Measurements from ENCODE around the gene BCL2L11.

BCL2L11 gene

DNA sequence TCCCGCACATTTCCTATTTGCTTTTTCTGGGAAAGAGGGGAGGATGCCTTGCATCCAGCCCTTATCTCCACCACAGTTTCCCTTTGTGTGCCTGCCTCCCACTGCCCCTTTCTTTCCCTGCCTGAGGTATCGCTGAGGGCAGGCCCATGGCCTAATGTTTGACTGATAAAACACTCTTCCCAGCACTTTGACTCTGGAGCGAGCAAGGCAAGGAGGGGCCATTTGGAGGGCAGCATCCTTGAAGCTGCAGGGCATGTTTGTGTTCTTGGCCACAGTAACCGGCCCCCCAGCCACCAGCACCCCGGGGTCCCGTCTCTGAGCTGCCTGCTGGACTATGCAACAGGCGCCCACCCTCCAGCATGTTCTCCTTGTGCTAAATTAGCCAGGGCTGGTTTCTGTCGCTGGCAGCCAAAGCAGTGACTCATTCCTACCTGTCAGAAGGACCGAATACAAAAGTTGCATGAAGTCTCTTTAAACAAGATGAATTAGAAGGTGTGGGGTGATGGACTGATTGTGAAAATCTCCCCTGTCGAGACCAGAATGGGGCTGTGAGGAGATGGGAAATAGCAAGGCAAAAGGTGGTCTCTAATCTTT, 50.7 kb downstream of the BCL2L11 start:
- no peak for DNase-seq

DNA sequence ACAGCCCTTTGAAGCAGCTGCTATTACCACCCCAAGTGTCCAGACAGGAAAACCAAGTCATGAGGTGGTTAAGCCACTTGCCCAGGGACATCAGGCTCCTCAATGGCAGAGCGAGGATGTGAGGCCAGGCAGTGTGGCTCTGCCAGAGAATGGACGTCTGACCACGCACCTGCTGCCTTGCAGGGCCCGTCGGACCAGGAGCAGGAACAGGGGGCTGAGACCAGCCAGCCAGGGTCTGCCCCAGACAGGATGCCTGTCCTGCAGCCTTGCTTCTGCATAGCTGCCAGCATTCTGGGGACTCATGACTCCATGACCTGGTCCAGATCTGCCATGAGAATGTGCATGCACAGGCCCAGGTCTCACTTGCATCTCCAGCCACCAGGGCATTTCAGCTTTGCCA, 52.0 kb downstream of the BCL2L11 start:
- no peak for DNase-seq

DNA sequence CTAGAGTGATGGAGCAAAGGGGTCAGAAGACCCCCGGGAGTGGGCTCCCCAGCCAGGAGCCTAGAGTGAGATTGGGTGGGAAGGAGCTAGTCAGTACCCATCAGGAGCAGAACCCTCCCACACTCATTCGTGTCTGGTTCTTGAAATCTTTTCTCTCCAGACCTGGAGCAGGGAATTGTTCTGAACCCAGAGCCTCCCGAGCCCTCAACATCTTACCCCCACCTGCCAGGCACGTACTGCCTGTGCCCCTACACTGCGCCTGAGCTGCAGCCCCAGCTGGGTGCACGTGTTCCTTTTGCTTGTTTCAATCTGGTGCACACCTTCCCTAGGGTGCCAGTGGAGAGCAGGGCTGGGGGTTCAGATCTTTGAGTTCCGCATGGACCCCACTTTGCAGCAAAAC, 52.6 kb downstream of the BCL2L11 start:
- no peak for DNase-seq

DNA sequence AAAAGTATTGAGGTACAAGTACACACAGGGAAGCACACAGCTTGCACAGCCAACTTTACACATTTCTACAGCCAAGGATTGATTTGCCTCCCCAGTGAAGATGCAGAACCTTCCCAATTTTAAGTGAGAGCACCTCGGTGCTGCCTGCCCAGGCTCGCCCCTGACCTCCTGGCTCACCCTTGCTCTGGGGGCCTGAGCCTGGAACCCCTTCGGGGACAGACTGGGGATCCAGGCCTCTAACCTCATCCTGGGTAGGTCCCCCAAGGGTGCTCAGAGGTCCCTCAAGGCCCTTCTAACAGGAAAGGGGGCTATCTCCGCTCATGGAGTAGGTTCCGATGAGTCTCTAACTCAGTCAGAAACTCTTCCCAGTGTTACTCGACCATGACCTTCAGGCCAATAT, 53.1 kb downstream of the BCL2L11 start:
- DNase-seq = no peak

DNA sequence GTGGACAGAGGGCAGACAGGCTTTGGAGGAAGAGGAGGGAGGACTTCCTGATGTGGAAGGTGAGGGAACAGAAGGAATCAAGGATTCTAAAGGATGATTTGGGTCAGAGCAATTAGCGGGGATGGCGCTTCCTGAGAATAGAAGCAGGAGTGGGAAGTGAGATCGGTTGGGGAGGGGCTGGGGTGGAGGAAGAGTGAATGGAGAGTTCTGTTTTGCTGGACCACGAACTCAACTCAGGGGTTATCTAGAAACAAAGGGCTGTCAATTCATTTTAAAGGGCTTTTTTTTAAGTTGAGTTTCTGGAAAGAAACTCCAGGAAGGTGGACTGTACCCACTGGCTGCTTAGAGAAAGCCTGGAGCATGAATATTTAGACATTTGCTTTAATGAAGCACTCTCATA, 54.9 kb downstream of the BCL2L11 start:
- DNase-seq = no peak

DNA sequence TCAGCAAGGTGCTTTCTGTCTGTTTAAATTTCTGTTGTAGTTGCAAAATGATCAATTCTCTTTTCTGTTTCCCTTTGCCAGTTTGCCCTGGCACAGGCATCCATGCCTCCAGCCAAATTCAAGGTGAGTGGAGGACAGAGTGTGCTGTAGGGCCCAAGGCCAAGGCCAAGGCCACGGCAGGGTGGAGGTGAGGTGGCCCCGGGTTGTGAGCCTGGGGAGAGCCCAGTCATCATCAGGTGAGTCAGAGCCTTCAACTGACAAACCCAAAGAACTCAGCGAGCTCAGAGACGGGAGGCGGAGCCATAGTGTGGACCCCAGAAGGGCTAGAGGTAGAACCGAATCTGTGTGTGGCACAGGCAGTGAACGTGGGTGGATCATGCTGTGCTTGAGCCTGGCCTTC, 55.7 kb downstream of the BCL2L11 start:
- DNase-seq = no peak

DNA sequence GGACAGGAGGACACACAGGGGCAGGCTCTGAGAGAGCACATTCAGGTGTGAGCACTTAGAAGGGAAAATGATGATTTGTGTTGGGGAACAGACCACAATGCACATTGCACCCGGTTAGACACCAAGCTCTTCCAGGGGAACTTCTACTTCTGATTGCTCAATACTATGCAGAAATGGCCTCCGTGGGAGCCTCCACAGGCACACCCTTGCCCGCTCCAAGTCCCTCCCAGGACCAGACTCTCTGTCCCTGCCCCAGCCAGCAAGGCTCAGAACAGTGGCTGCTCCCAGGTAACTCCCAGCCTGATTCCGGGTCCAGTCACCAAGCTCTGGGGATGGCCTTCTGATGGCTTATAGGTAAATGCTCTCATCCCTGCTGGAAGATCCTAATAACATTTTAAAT, 56.2 kb downstream of the BCL2L11 start:
- no peak for DNase-seq

DNA sequence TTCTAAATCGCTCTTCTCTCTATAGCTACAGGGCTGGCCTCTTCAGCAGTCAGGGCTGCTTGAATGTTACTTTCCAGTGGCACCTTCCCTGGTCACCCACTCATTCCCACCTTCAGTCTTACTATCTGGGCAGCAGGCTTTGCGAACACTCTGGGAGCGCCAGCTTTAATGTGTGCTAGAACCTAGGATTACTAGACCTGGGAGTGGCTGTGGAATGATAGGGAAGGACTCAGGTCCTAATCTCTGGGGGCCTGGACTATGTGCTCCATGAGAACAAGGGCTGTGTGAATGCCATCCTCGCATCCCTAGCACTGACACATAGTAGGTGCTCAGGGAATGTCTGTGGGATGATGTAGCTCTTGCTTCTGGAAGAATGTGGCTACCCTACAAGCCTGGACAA, 57.6 kb downstream of the BCL2L11 start:
- DNase-seq = no peak

DNA sequence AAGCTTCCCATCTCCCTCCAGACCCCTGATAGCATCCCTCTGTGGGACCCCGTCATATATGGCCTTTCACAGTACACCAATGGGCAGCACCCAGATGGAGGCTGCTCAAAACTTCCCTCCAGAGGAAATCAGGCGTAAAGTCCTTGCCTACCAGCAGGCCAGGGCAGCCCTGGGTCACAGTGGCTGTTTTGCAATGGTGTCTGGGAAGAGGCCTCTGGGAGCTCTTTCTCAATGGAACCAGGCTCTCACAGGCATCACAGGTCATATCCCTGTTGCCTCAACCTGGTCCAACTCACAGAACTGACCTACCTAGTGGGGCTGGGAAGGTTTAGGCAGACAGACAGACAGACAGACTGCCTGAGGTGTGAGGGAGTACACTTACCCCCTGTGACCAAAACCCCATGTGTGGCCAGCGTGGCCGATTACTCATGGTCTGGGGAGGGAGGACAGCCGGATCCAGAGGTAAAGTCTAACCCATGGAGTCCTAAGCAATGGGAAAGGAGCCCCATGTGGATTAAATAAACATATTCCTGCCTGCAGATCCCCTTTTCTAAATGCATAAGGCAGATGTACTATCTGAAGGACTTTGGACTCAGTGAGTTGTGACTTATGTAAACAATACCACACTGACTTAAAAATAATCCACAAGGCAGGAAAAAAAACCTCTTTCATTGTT, 58.2 kb downstream of the BCL2L11 start:
- no peak for DNase-seq

DNA sequence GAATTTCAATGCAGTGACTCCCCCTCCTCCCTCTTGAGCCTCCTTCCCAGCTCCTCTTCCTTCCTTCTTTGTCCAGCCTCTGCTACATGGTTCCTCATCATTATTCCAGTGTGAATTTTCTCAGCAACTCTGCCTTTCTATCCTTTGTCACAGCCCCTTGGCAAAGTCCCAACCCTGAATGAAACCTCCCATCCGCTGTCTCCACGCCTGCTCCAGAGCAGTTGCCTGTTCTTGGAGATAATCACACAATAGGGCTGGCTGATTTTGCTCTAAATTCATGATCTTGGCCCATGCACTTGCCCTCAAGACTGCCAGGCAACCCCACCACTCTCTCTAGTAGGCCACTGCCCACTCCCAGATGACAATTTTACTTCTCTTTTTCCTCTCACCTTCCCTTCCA, 61.4 kb downstream of the BCL2L11 start:
- no peak for DNase-seq

DNA sequence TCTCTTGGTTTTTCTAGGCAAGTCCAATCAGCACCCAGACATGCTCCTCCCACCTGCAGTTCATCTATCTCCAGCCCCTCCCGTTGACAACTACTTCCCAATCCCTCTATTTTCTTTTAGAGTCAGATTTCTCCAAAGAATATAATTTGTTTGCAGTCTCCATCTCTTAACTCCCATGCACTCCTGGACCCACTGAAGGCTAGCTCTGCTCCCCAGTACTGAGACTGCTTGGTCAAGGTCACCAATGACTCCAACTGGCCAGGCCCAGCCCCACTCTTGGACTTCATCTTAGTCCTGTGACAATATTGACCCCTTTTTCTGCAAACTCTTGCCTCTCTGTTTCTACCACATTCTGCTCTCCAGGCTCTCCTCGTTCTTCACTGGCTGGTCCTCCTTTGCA, 62.0 kb downstream of the BCL2L11 start:
- DNase-seq = no peak

DNA sequence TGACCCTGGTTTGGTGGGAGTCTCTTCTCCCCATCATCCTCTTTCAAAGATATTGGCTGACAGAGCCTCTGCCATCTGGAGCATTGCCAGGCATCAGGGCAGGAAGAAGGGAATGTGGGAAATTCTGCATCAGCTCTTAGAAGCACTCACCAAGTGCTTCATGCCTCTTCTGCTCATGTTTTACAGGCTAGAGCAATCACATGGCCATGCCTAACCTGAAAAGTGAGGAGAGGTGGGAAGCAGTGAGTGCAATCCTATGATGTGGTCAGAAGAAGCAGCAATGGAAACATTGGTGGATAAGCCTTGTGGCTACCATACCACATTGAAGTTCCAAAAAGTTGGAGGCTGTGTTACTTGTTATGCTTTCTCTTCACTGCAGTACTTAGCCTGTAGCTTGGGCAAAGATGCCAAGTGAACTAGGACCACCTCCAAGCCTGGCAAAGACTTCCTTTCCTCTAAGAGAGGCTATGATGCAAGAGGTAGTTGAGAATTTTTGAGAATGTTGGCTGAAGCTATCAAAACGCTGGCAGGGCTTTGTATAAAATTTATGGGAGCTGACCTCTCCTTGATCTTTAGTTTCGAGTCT, 64.1 kb downstream of the BCL2L11 start:
- DNase-seq = no peak

DNA sequence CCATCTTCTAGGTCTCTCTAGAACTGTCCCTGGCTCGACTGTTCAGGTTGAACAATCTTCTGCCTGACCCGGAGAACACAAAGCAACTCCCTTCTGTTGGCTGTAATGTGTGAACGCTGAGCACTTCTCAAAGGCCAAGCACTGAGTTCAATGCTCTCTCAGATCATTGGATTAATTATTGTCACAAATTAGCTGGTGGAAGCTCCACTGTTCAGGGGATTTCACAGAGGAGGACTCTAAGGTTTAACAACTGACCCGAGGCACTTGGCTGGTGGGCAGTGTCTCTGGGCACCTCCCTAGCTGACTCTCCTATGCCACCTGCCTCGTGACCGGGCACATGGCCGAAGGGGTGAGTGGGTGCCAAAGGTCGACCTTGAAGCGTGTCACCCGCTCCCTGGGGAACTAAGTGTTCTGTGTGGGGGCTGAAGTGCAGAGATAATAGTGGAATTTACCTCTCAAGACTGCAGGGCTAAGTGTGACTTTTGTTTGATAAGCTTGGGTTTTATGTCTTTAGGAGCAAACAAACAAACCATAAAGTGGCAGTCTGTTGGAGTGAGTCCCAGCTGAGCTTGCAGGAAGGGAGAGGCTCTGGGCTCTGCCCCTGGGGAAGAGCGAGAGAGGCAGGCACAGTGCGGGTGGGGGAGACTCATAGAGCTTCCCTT, 64.8 kb downstream of the BCL2L11 start:
- DNase-seq = no peak

DNA sequence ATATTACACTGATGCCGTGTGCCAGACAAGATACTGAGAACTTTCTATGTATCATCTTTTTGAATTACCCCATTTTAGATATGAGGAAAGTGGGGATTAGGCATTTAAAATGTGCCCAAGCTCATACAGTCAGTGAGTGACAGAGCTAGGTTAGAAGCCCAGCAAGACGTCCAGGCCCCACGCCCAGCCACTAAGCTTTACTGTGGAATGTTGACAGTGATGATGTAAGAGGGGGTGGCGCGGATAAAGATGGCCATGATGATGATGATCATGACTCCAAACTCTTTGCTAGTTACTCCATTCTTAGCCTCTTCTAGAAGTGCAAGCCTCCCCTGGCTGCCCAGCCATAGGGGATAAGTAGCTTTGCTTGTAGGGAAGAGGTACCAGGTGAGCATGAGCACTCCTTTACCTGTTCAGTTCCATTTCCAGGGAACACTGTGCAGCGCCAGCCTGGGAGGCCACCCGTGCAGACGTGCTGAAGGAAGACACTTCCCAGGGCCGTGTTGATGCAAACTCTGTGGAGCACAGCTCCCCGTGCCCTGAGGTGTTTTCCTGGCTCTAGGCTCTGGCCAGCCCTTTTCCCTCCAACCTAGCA, 65.5 kb downstream of the BCL2L11 start:
- no peak for DNase-seq

DNA sequence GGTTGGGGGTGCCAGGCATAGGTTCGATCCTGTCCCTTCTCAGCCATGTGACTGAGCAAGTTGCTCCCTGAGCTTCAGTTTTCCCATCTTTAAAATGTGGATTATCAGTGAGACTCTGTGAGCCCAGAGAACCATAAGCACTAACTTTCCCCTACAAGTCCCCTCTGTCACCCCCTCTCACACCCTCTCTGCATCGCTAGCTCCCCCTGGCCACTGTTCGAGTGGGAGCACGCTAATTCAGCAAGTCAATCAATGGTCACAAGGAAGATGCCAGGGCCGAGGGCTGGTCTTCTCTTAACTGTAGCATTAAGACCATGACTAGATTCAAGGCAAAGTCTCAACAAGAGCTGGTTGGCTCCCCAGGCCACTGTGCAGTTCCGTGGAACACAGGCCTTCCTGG, 66.2 kb downstream of the BCL2L11 start:
- no peak for DNase-seq

DNA sequence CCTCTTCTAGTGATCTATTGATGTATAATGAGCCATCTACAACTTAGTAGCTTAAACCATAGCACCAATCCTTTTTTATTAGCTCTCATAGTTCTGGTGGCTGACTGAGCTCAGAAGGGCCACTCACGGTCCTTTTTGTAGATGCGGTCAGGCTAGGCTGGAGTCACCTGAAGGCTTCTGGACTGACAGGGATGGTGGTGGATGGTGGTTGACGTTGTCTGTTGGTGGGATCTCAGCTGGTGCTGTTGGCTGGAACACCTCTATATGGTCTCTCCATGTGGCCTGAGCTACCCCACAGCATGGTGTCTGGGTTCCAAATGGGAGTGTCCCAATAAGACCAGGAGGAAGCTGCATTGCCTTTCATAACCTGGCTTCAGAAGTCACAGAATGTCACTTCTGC, 68.0 kb downstream of the BCL2L11 start:
- DNase-seq = no peak

DNA sequence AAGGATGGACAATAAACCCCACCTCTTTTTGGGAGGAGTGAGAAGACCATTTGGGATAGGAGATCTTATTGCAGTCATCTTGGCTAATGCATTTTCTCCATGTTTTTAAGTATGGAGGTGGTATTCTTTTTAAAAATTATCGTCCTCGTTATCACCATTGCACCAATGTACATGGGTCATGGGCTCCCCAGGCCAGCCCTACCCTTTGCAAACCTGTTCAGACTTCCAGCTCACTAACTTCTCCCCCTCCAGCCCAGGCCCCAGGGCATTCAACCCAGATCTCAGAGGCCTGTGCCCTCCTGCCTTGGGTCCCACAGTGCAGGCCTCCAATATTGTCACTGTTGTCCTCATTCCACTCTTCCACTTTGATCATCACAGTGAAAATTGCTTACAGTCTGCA, 68.4 kb downstream of the BCL2L11 start:
- no peak for DNase-seq

DNA sequence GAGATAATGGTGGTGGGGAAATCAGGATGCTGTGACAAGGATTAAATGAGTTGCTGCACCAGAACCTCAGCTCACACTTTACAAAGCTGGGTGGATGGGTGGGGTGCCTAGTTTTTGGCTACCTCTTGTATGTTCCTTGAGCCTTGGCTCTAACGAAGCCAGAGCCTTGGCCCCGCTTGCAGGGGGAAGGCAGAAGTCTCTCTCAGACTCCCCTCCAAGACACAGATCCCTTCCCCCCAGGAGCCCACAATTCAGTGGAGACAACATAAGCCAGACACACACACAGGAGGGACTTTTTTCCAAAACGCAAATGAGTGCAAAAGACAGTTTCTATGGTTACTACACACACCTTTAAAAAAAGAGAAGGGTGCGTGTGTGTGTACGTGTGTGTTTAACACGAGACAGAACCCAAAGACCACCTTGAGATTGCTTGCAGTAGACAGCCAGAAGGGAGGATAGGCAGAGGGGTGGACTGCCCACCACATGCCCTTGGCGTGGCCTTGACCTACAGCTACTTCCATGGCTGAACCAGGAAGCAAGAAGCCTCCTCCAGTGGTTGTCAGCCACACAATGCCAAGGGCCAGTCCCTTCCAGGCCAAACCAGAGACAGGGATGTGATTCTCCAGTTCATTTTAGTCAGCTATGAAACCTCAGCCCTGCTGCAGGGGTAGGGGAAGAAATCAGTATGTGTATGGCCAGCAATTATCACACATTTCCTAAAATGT, 70.3 kb downstream of the BCL2L11 start:
- DNase-seq = no peak

DNA sequence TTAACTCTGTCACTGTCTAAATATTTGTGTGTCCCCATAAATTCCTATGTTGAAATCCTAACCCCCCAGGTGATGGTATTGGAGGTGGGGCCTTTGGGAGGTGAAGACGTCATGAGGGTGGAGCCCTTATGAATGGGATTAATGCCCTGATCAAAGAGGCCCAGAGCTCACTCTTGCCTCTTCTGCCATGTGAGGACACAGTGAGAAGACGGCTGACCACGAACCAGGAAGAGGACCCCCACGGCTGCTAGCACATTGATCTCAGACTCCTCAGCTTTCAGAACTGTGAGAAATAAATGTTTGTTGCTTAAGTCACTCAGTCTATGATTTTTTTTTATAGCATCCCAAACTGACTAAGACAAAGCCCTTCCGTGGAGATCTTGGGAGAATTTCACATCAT, 71.2 kb downstream of the BCL2L11 start:
- no peak for DNase-seq

DNA sequence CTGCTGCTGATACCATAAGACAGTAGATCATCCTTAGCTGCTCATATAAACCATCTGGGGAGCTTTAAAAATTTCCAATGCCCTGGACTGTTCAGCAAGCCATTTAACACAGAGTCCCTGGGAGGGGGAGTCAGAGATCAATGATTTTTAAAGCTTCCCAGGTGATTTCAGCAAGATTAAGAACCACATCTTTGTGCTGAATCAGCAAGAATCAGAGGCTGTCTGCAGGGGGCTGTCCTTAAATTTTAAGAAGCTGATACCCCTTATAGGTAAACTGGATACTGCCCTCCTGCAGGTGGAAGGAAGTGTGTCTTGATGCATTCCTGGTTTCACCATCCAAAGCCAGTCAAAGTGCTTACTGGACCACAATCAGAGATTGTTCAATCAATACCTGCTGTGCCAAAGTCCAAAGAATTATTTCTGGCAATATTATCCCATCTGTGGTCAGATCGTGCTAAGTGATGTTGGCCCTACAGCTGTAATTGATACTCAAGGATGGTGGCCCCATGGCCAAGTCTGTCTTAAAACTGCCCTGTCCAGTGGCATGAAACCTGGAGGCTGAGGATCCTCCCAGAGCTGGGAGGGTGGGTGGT, 72.2 kb downstream of the BCL2L11 start:
- DNase-seq = no peak

DNA sequence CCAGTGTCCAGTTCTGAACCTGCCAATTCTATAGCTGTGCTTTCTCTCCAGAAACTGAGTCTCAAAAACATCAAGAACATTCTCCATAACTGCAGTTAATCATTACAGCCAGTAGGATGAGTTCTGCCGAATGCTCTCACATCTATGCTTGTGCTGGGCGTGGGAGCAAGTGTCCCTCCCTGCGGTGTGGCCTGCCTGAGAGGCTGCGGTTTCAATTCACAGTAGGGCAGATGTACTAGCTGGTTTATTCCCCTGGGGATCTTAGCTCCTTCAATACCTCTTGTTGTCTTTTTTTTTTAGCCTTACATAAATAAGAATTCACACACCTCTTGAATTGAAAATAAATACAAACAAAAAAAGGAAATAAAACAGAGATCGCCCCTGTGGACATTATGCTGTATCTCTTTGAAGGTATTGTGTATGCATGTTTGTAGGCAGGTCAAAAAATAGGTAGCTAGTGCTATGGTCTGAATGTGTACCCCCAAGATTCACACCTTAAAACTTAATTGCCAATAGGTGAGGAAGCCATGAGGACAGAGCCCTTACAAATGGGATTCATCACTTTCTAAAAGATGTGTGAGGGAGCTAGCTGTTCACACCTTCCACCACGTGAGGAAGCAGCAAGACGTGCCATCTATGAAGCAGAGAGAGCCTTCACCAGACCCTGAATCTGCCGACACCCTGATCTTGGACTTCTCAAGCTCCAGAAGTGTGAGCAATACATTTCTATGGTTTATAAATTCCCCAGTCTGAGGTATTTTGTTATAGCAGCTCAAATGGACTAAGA, 74.3 kb downstream of the BCL2L11 start:
- no peak for DNase-seq

DNA sequence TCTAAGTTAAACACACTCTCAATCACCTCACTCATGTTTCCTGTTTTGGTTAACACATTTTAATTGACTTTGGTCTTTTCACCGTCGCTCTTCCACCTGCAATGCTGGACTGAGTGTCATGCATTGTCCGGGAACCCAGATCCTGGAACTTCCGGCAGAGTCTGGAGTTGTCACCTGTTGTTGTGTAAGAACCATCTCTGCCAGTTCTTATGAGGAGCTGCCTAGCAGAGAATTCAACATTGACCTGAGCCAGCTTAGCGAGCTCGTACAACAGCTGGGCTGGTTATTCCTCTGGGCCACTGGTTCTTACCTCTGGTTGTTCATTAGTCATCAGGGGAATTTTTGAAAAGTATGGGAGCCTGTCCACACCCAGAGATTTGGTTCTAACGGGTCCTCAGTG, 75.7 kb downstream of the BCL2L11 start:
- no peak for DNase-seq

All from effector CD4-positive, alpha-beta T cell (primary cell).